Measurements from ENCODE around the gene TBC1D1.

GRCh38 chr4:38137080-38137479 lies 246.2 kb downstream of the TBC1D1 start:
- TF ChIP-seq CTCF (IDR thresholded peaks at IDR 0.05; ENCODE audit: poor library complexity, severe bottlenecking) (no peak), TAF1 (IDR thresholded peaks at IDR 0.05; ENCODE audit: low read depth) (no peak), SMC3 (conservative IDR thresholded peaks at IDR 0.05; ENCODE audit: poor library complexity) (no peak), RAD21 (conservative IDR thresholded peaks at IDR 0.05) (no peak), POLR2AphosphoS5 (IDR thresholded peaks at IDR 0.05) (no peak), EZH2 (IDR thresholded peaks at IDR 0.05; ENCODE audit: borderline replicate concordance, insufficient read depth, low read length, poor library complexity, severe bottlenecking) (no peak), EP300 (conservative IDR thresholded peaks at IDR 0.05; ENCODE audit: poor library complexity, severe bottlenecking) (no peak)

Data from neural cell (in vitro differentiated cells).